ENCODE results near the gene TRIM69.
"Not testable (repeated sequence)": the region's sequence is repeated elsewhere in the genome, so short reads cannot be mapped to it uniquely, and the experiment has no call there.

Gene TRIM69

DNA sequence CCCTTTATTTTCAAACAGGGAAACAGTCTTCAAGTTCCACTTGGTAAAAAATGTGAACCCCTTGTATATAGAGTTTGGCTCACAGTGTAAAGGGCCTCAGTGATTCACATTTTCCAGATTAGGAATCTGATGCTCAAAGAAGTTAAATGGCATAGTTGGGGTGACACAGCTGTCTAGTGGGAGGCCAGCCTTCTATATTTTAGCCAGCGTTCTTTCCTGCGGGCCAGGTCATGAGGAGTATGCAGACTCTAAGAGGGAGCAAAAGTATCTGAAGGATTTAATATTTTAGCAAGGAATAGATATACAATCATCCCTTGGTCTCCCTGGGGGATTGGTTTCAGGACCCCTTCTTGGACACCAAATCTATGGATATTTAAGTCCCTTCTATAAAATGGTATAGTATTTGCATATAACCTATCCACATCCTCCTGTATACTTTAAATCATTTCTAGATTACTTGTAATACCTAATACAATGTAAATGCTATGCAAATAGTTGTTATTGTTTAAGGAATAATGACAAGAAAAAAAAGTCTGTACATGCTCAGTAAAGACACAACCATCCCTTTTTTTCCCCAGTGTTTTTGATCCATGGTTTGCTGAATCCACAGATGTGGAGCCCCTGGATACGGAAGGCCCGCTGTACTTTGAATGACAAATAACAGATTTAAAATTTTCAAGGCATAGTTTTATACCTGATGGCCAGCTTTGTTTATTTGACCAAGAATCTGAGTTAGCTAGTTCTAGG lies 18.0 kb upstream of the TRIM69 start:
- FAIRE-seq: no peak
- TF ChIP-seq POLR2AphosphoS5 (IDR thresholded peaks at IDR 0.05; ENCODE audit: low read depth, low read length): no peak; the same call in 1 of the 2 replicates
- TF ChIP-seq POLR2A (IDR thresholded peaks at IDR 0.05; ENCODE audit: low read depth, low read length): no peak
- TF ChIP-seq TAF1 (IDR thresholded peaks at IDR 0.05; ENCODE audit: borderline replicate concordance, low read depth, low read length): no peak

DNA sequence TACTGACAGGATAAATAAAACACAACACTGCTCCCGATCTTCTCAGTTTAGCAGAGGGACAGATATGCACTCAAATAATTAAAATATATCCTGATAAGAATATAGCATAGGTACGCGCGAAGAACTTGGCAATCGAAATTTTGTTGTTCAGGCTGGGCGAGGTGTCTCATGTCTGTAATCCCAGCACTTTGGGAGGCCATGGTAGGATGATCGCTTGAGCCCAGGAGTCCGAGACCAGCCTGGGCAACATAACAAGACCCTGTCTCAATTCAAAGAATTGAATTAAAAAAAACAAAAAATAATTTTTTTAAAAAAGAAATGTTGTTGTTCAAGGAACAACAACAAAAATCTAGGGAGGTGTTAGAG lies 17.4 kb upstream of the TRIM69 start:
- TF ChIP-seq POLR2AphosphoS5 (IDR thresholded peaks at IDR 0.05; ENCODE audit: low read depth, low read length): no peak
- TF ChIP-seq TAF1 (IDR thresholded peaks at IDR 0.05; ENCODE audit: borderline replicate concordance, low read depth, low read length): no peak
- no peak for TF ChIP-seq POLR2A (IDR thresholded peaks at IDR 0.05; ENCODE audit: low read depth, low read length)
- DNase-seq (ENCODE audit: insufficient read length) (no peak), FAIRE-seq (no peak)

More for the DNA sequence above, 18.0 kb upstream of the TRIM69 start:
- no peak for DNase-seq (ENCODE audit: insufficient read length)

DNA sequence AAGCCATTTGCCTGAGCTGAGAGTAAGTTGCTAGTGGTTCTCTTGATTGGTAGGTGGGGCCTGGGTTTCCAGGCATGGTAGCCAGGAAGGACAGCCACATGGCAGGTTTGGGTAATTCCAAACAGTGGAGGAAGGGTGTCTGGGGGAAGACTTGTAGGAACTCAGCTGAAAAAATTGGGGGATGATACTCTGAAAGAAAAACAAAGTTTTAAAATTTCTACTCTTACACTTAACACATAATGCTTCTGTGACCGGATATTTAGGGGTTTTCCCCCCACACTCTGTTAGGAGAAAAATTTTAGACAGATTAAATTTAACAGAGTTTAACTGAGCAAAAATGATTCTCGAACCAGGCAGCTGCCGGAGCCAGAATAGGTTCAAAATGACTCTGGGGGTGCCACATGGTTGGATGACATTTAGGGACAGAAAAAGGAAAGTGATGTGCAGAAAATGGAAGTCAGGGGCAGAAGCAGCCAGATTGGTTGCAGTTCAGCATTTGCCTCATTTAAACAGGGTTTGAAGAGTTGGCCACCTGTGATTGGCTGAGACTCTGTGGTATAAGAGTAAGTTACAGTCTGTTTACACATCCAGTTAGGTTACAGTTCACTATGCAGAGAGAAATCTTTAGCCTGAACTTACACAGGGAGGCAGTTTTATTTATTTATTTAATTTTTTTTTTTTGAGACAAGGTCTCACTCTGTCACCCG lies 16.9 kb upstream of the TRIM69 start:
- TF ChIP-seq POLR2A (IDR thresholded peaks at IDR 0.05; ENCODE audit: low read depth, low read length) (peak; percentile 98), TAF1 (IDR thresholded peaks at IDR 0.05; ENCODE audit: borderline replicate concordance, low read depth, low read length) (no peak), POLR2AphosphoS5 (IDR thresholded peaks at IDR 0.05; ENCODE audit: low read depth, low read length) (peak; percentile 99)
- FAIRE-seq: peak; percentile 87
- DNase-seq (ENCODE audit: insufficient read length): no peak

DNA sequence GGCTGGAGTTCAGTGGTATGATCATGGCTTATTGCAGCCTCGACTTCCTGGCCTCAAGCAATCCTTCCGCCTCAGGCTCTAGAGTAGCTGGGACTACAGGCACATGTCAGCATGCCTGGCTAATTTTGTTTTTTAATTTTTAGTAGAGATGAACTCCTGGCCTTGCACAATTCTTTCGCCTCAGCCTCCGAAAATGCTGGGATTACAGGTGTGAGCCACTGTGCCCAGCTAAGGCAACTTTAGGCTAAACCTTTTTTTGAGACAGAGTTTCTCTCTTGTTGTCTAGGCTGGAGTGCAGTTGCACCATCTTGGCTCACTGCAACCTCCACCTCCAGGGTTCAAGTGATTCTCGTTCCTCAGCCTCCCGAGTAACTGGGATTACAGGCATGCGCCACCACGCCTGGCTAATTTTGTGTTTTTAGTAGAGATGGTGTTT lies 16.3 kb upstream of the TRIM69 start:
- not testable (repeated sequence) for FAIRE-seq; DNase-seq (ENCODE audit: insufficient read length)

DNA sequence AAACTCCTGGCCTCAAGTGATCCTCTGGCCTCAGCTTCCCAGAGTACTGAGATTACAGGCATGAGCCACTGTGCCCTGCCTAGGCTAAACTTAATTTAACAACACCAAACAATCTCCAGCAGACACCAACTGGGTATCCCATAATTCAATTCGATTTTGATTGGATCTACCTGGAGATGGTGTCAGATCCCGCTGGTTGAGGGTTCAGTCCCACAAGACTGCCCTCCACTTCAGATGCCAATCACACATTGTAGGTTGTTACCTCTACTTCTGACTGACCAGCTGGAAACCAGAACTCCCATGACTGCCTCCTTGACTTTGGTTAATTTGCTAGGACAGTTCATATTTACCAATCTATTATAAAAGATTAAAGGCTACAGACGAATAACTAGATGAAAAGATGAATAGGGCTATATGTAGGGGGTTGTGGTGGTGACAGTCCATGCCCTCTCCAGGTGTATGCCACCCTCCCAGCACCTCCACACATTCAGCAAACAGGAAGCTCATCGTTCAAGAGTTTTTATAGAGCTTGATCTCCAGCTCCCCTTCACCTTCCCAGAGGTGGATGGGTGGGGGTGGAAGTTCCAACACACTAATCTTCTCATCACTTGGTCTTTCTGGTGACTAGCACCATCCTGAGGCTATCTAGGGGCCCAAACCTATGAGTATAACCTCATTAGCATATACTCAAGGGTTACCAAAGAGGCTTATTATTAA lies 15.7 kb upstream of the TRIM69 start:
- FAIRE-seq (no peak), DNase-seq (ENCODE audit: insufficient read length) (no peak)
- TF ChIP-seq POLR2A (IDR thresholded peaks at IDR 0.05; ENCODE audit: low read depth, low read length) (peak; percentile 73; the same call in 1 of the 2 replicates), TAF1 (IDR thresholded peaks at IDR 0.05; ENCODE audit: borderline replicate concordance, low read depth, low read length) (no peak), POLR2AphosphoS5 (IDR thresholded peaks at IDR 0.05; ENCODE audit: low read depth, low read length) (peak; percentile 67; the same call in 1 of the 2 replicates)

DNA sequence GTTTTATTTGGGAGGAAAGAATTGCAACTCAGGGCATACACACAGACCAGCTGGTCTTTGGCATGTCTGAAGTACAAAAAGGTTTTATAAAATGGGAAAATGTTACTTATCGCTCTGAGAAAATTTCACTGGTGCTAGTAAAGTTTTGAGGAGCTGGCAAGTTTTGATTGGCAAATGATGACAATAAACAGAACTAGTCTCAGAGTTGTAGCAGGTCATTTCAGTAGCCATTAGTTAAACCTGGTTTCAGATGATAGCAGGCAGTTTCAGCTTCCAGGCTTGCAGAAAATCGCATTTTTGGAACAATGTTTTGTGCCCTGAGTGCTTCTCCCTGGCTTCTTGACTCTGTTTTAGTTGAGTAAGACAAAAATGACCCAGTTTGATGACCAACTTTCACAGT lies 14.3 kb upstream of the TRIM69 start:
- peak; percentile 66 for FAIRE-seq
- DNase-seq (ENCODE audit: insufficient read length): no peak
- TF ChIP-seq POLR2A (IDR thresholded peaks at IDR 0.05; ENCODE audit: low read depth, low read length) (no peak), POLR2AphosphoS5 (IDR thresholded peaks at IDR 0.05; ENCODE audit: low read depth, low read length) (0 out of 2 replicates have a peak, but pooled peaks have one; percentile 27), TAF1 (IDR thresholded peaks at IDR 0.05; ENCODE audit: borderline replicate concordance, low read depth, low read length) (no peak)

DNA sequence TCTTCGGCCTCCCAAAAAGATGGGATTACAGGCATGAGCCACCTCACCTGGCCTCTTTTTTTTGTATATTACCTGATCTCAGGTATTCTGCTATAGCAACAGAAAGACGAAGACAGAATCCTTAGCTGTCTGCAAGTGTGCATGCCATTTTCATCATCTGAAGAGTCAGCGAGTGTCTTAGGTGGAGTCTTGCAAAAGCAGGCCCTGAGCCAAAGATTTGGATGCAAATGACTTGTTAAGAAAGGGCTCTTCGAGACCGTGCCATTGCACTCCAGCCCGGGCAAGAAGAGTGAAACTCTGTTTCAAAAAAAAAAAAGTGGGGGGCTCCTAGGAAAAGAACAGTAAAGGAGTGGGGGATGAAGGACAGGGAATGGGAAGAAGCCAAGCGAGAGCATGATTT lies 10.2 kb upstream of the TRIM69 start:
- FAIRE-seq: no peak

DNA sequence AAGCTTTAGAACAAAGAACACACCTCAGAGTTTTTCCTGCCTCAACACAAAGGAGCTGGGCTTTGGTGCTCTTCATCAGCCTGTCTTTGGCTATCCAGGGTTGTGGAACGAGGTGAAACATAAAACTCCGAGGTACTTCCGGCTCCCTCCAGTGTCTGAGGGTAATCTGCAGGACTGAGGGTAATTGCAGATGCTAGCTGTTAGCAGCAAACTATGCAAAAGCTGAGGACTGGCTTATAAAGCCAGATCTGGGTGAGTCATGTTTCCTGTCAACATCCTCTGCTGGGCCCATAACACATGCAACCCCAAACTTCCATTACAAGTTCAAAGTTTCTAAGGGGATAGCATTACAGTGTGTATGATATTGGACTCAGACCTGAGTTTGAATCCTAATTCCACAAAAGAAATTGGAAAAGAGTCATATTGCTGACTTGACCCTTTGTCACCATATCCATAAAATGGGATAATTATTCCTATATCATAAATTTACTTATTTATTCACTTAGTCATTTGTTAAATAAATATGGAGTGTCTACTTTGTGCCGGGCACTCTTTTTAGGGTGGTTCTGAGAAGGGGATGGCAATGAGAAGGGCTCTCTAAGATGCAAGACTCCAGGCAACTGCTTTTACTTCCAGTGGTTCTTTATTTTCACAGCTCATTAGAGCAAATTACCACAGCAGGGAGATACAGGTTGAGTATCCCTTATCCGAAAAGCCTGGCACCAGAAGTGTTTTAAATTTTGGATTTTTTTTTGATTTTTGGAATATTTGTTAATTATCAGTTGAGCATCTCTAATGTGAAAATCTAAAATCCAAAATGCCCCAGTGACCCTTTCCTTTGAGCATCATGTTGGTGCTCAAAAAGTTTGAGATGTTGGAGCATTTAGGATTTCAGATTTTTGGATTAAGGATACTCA lies 9.5 kb upstream of the TRIM69 start:
- FAIRE-seq (peak; percentile 94), DNase-seq (ENCODE audit: insufficient read length) (no peak)
- peak; percentile 97 for TF ChIP-seq POLR2A (IDR thresholded peaks at IDR 0.05; ENCODE audit: low read depth, low read length)
- TF ChIP-seq POLR2AphosphoS5 (IDR thresholded peaks at IDR 0.05; ENCODE audit: low read depth, low read length): peak; percentile 99
- peak; percentile 94 for TF ChIP-seq TAF1 (IDR thresholded peaks at IDR 0.05; ENCODE audit: borderline replicate concordance, low read depth, low read length)

More for the DNA sequence above, 10.2 kb upstream of the TRIM69 start:
- TF ChIP-seq TAF1 (IDR thresholded peaks at IDR 0.05; ENCODE audit: borderline replicate concordance, low read depth, low read length): no peak
- no peak for TF ChIP-seq POLR2A (IDR thresholded peaks at IDR 0.05; ENCODE audit: low read depth, low read length)
- no peak for TF ChIP-seq POLR2AphosphoS5 (IDR thresholded peaks at IDR 0.05; ENCODE audit: low read depth, low read length)
- no peak for DNase-seq (ENCODE audit: insufficient read length)

DNA sequence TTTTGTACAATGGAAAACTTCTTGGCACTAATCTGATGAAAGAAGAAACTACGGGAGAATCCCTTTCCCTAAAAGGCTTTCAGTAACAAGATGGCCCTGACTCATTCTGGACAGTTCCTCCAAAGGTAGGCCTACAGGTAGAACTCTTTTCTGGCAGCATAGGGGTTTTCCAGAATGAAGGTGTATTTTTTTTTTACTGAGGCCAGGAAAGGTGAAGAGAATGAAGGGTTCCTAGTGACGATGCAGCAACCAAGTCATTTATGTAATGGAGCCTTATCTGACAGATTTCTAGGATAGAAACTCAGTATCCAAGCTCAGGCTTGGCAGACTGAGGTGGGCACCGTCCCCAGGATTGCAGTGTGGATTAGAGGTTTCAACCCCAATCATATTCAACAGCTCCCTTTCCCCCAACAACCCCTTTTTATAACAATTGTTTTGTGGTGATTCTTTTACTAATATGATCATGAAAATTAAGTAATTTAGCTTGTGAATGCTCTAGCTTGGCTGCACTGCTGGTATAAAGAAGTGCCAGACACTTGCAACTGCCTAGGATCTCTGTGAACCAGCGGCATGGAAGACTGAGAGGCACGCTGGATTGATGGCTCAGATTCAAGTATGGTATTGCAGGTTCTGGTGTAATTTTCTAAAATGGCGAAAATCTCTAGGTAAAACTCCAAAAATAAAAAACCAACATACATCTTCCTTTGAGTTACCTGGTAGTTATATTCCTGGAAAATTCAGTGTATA lies 8.7 kb upstream of the TRIM69 start:
- FAIRE-seq (peak; percentile 54), DNase-seq (ENCODE audit: insufficient read length) (no peak)

DNA sequence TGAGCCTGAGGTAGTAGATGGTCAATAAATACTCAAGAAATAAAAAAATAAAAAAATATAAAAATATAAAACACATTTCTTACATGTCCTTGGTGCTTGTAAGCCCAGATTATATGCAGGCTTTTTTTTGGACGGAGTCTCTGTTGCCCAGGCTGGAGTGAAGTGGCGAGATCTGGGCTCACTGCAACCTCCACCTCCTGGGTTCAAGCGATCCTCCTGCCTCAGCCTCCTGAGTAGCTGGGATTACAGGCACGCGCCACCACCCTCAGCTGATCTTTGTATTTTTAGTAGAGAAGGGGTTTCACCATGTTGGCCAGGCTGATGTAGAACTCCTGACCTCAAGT lies 8.1 kb upstream of the TRIM69 start:
- peak; percentile 75 for FAIRE-seq
- not testable (repeated sequence) for DNase-seq (ENCODE audit: insufficient read length)

More for the DNA sequence above, 8.7 kb upstream of the TRIM69 start:
- TF ChIP-seq TAF1 (IDR thresholded peaks at IDR 0.05; ENCODE audit: borderline replicate concordance, low read depth, low read length) (no peak), POLR2AphosphoS5 (IDR thresholded peaks at IDR 0.05; ENCODE audit: low read depth, low read length) (no peak), POLR2A (IDR thresholded peaks at IDR 0.05; ENCODE audit: low read depth, low read length) (peak; percentile 2; the same call in 1 of the 2 replicates)

Data from GM12892 (cell line).